Spleen (tissue), 7 donors: Measurements from ENCODE around the gene BRSK2.

Experiments used
- POLR2A ChIP-seq, 3 donors: fragments of 450-650 bp; IDR thresholded peaks; one replicate each; pipeline ENCODE4 v1.5.1; 2017; ENCODE audit warnings: antibody characterized with exemption in 3 of 3, mild to moderate bottlenecking in 1 of 3
- TF ChIP-seq, protein P1 (sequence below), 11 experiments: fragments of 200-600 bp in 7 of 11; fragments of 450-650 bp in 4 of 11; sonication (generic) in 4 of 11; IDR thresholded peaks in 8 of 11; conservative IDR thresholded peaks in 3 of 11; 1 replicate in 7 of 11; 2 replicates in 4 of 11; pipeline versions ENCODE4 v1.4.0 to v1.8.0; 2016 to 2021; ENCODE audit warnings: antibody characterized with exemption in 11 of 11, inconsistent platforms in 4 of 11, mild to moderate bottlenecking in 1 of 11
- donor health status: DM: no; HTN: no; CAD: no; lungs with moderate emphysema.
- donor health status: DM: no; HTN: no; CAD: no.
- donor health status: DM: no; HTN: no; CAD: no.

DNA sequence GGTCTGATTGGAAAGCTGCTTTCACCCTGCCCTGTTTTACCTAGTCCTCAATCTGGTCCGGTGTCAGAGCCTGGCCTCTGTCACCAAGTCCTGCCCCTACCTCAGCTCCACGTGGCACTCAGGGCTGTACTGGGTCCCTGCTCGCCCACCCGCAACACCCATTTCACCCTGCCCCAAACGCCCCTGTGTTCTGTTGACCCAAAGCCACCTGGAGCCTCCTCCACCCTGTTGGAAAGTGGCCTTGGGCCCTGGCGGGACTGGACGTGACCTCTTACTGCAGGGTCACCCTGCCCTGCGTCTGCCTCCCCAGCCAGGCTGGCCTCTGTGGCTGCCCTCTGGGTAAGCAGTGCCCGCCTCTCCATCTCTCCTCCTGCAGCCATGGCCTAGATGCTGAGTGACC is 21.5 kb upstream of the BRSK2 start:
- TF ChIP-seq POLR2A (IDR thresholded peaks at IDR 0.05): no peak
- TF ChIP-seq, protein P1, sequence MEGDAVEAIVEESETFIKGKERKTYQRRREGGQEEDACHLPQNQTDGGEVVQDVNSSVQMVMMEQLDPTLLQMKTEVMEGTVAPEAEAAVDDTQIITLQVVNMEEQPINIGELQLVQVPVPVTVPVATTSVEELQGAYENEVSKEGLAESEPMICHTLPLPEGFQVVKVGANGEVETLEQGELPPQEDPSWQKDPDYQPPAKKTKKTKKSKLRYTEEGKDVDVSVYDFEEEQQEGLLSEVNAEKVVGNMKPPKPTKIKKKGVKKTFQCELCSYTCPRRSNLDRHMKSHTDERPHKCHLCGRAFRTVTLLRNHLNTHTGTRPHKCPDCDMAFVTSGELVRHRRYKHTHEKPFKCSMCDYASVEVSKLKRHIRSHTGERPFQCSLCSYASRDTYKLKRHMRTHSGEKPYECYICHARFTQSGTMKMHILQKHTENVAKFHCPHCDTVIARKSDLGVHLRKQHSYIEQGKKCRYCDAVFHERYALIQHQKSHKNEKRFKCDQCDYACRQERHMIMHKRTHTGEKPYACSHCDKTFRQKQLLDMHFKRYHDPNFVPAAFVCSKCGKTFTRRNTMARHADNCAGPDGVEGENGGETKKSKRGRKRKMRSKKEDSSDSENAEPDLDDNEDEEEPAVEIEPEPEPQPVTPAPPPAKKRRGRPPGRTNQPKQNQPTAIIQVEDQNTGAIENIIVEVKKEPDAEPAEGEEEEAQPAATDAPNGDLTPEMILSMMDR (IDR thresholded peaks at IDR 0.05 in 8 of 11, conservative IDR thresholded peaks at IDR 0.05 in 3 of 11): no peak
